GM12891 (cell line): ENCODE data around the gene U2SURP.
"Not testable (repeated sequence)": the region's sequence is repeated elsewhere in the genome, so short reads cannot be mapped to it uniquely, and the experiment has no call there.

Source experiments
- DNase-seq: peaks from one replicate; pipeline ENCODE4 v3.0.0; 2011; ENCODE audit warnings: low spot score; ENCODE audit not compliant: insufficient read length
- FAIRE-seq: peaks from 2 replicates; lab custom pipeline; 2011; peaks lifted over from hg19 to GRCh38; lab: Jason Lieb, UNC
- PAX5 ChIP-seq: IDR thresholded peaks from 2 replicates; pipeline ENCODE4 v1.6.1; 2011; ENCODE audit warnings: low read length, moderate library complexity, mild to moderate bottlenecking; ENCODE audit not compliant: insufficient read depth, severe bottlenecking
- POLR2A ChIP-seq: IDR thresholded peaks from 2 replicates; pipeline ENCODE4 v1.6.1; 2011; ENCODE audit warnings: low read depth, low read length, control low read depth
- POLR2AphosphoS5 ChIP-seq: IDR thresholded peaks from 2 replicates; pipeline ENCODE4 v1.6.1; 2011; ENCODE audit warnings: low read depth, low read length, control low read depth
- POU2F2 ChIP-seq: IDR thresholded peaks from 2 replicates; pipeline ENCODE4 v1.6.1; 2011; ENCODE audit warnings: low read depth, mild to moderate bottlenecking, control low read depth, low read length, moderate library complexity
- SPI1 ChIP-seq: IDR thresholded peaks from 2 replicates; pipeline ENCODE4 v1.6.1; 2011; ENCODE audit warnings: low read depth, low read length, control low read depth
- TAF1 ChIP-seq: IDR thresholded peaks from 2 replicates; pipeline ENCODE4 v1.6.1; 2011; ENCODE audit warnings: low read depth, low read length, control low read depth

U2SURP gene

GRCh38 chr3:143040261-143040879, 39.0 kb downstream of the U2SURP start:
- FAIRE-seq (no peak), DNase-seq (no peak)
- no peak for TF ChIP-seq PAX5
- no peak for TF ChIP-seq POU2F2
- TF ChIP-seq SPI1: no peak
- no peak for TF ChIP-seq POLR2AphosphoS5
- no peak for TF ChIP-seq TAF1
- no peak for TF ChIP-seq POLR2A

GRCh38 chr3:143041903-143042302, 40.5 kb downstream of the U2SURP start:
- FAIRE-seq: no peak
- TF ChIP-seq POU2F2: no peak
- TF ChIP-seq TAF1: no peak
- TF ChIP-seq POLR2A: no peak
- no peak for DNase-seq

- no peak for FAIRE-seq
- no peak for DNase-seq
- TF ChIP-seq POU2F2 (no peak), POLR2A (no peak), POLR2AphosphoS5 (no peak)
These were observed 44.3 kb downstream of the U2SURP start for GRCh38 chr3:143045639-143046038.

GRCh38 chr3:143046075-143046474, 44.7 kb downstream of the U2SURP start:
- not testable (repeated sequence) for FAIRE-seq, DNase-seq

- no peak for FAIRE-seq
- TF ChIP-seq POLR2AphosphoS5: no peak
- no peak for DNase-seq
These were observed 52.6 kb downstream of the U2SURP start for GRCh38 chr3:143054011-143054410.

- FAIRE-seq (no peak), DNase-seq (no peak)
- TF ChIP-seq POLR2A (no peak), SPI1 (no peak), TAF1 (no peak), PAX5 (no peak), POLR2AphosphoS5 (no peak), POU2F2 (no peak)
These were observed 55.0 kb downstream of the U2SURP start for GRCh38 chr3:143056372-143056771.

GRCh38 chr3:143060906-143061305, 59.5 kb downstream of the U2SURP start:
- DNase-seq (no peak), FAIRE-seq (peak; percentile 87)
- peak; percentile 68 for TF ChIP-seq SPI1
- no peak for TF ChIP-seq POLR2A
- no peak for TF ChIP-seq PAX5
- TF ChIP-seq POLR2AphosphoS5: no peak

GRCh38 chr3:143063018-143063417, 61.6 kb downstream of the U2SURP start:
- FAIRE-seq: no peak
- no peak for TF ChIP-seq TAF1
- DNase-seq: no peak

GRCh38 chr3:143064777-143065176, 63.4 kb downstream of the U2SURP start:
- FAIRE-seq: no peak
- TF ChIP-seq PAX5 (no peak), POLR2AphosphoS5 (no peak), TAF1 (no peak), POLR2A (no peak), POU2F2 (no peak), SPI1 (no peak; the same call in 1 of the 2 replicates)

GRCh38 chr3:143065364-143065763, 64.0 kb downstream of the U2SURP start:
- no peak for DNase-seq
- TF ChIP-seq POLR2A (no peak), POLR2AphosphoS5 (no peak), SPI1 (no peak), TAF1 (no peak), POU2F2 (no peak), PAX5 (no peak)
- peak; percentile 35 for FAIRE-seq

More at GRCh38 chr3:143064777-143065176, 63.4 kb downstream of the U2SURP start:
- no peak for DNase-seq

GRCh38 chr3:143066033-143066432, 64.7 kb downstream of the U2SURP start:
- no peak for DNase-seq
- no peak for TF ChIP-seq POLR2AphosphoS5
- TF ChIP-seq PAX5: no peak
- no peak for TF ChIP-seq SPI1
- no peak for TF ChIP-seq TAF1
- no peak for TF ChIP-seq POLR2A
- no peak for TF ChIP-seq POU2F2
- no peak for FAIRE-seq

- TF ChIP-seq POLR2A (no peak), POU2F2 (no peak), TAF1 (no peak), SPI1 (no peak), PAX5 (no peak), POLR2AphosphoS5 (no peak)
- no peak for FAIRE-seq
- no peak for DNase-seq
These were observed 65.8 kb downstream of the U2SURP start for GRCh38 chr3:143067201-143067600.
